Upper lobe of left lung (tissue), 6 donors: ENCODE results near the gene LRRC10B. TPM values are rescaled to one million over a fixed set of nuclear protein-coding genes. Genes with fewer than 3 reads are reported as not detected.

Experiments used
- ATAC-seq, 2 donors: fragments of 200-7000 bp; cut with Tn5 transposase; one replicate each; pipeline ENCODE4 v1.9.1; 2022; ENCODE audit warnings: mild to moderate bottlenecking in 2 of 2, moderate library complexity in 2 of 2; ENCODE audit not compliant: low FRiP score in 2 of 2
- DNase-seq, 2 donors: peaks; one replicate each; pipeline ENCODE4 v3.0.0-alpha.2; 2019 to 2020
- H3K27ac ChIP-seq, 4 donors: fragments of 200-600 bp; sonication (generic); one replicate each; pipeline ENCODE4 v1.5.1; 2016 to 2019
- H3K27me3 ChIP-seq, 4 donors: fragments of 200-600 bp; sonication (generic); one replicate each; pipeline ENCODE4 v1.5.1; 2017 to 2019
- H3K36me3 ChIP-seq, 4 donors: fragments of 200-600 bp; sonication (generic); one replicate each; pipeline ENCODE4 v1.5.1; 2016 to 2019
- H3K4me1 ChIP-seq, 4 donors: fragments of 200-600 bp; sonication (generic); one replicate each; pipeline ENCODE4 v1.5.1; 2018 to 2019
- H3K4me3 ChIP-seq, 4 donors: fragments of 200-600 bp; sonication (generic); one replicate each; pipeline ENCODE4 v1.5.1; 2017 to 2019; ENCODE audit warnings: mild to moderate bottlenecking in 2 of 4, moderate library complexity in 1 of 4
- H3K9me3 ChIP-seq, 4 donors: fragments of 200-600 bp; sonication (generic); one replicate each; pipeline ENCODE4 v1.5.1; 2018 to 2019
- CTCF ChIP-seq, 6 experiments: fragments of 450-650 bp in 4 of 6; fragments of 200-600 bp in 2 of 6; sonication (generic) in 2 of 6; IDR thresholded peaks; one replicate each; pipeline ENCODE4 v1.5.1; 2016 to 2019; ENCODE audit warnings: antibody characterized with exemption in 6 of 6
- EP300 ChIP-seq, 4 donors: sonication (generic); formaldehyde crosslinking; IDR thresholded peaks; one replicate each; pipeline ENCODE4 v1.5.1; 2017; ENCODE audit warnings: antibody characterized with exemption in 4 of 4, control low read depth in 2 of 4
- POLR2A ChIP-seq, 4 donors: fragments of 450-650 bp; IDR thresholded peaks; one replicate each; pipeline ENCODE4 v1.5.1; 2016 to 2017; ENCODE audit warnings: antibody characterized with exemption in 4 of 4, mild to moderate bottlenecking in 2 of 4
- POLR2AphosphoS5 ChIP-seq, 2 donors: sonication (generic); formaldehyde crosslinking; IDR thresholded peaks; one replicate each; pipeline ENCODE4 v1.5.1; 2017; ENCODE audit warnings: antibody characterized with exemption in 2 of 2
- WGBS, 2 donors: methylation state at CpG; one replicate each; pipeline ENCODE4 v1.1.5; 2017 to 2018; 5-methylcytosine and 5-hydroxymethylcytosine counted together
- total RNA-seq, 6 donors: library from RNA; depleted of rRNA in 4 of 6; stranded (reverse); fragments of >200 nt in 4 of 6; gene quantifications; one replicate each; pipeline versions ENCODE4 v1.1.0 to v1.2.1, GENCODE V29; 2016 to 2021
- donor health status: DM: no; HTN: no; CAD: no; lungs with moderate emphysema.
- donor health status: DM: no; HTN: yes; CAD: no; lungs with severe emphysema.

Gene LRRC10B
- total RNA-seq, 6 donors from 2014 or later, result 0.31 to 24.2 (median 8.5) TPM

- DNase-seq (no peak), ATAC-seq (no peak)
- no peaks in the 10 kb centered on the region for H3K36me3 ChIP-seq
- no peak overlapping the region for H3K4me3 ChIP-seq
- 84 to 91% methylated on average over 8 of the region's 8 CpGs for WGBS, 2 donors
- no peaks in the 10 kb centered on the region for H3K9me3 ChIP-seq
- H3K4me1 ChIP-seq, result no peaks in the 10 kb centered on the region
- H3K27me3 ChIP-seq, result peaks cover 0 to 3% (median 0%) of the 10 kb centered on the region in 4 donors
- no peak overlapping the region for H3K27ac ChIP-seq
- no peak for TF ChIP-seq POLR2A (IDR thresholded peaks at IDR 0.05)
- no peak for TF ChIP-seq EP300 (IDR thresholded peaks at IDR 0.05)
- TF ChIP-seq POLR2AphosphoS5 (IDR thresholded peaks at IDR 0.05), result no peak
- no peak for TF ChIP-seq CTCF (IDR thresholded peaks at IDR 0.05)
Observed at GRCh38 chr11:61549177-61549576, 40.6 kb downstream of the LRRC10B start.

GRCh38 chr11:61549662-61550568, 41.4 kb downstream of the LRRC10B start:
- Histone ChIP-seq H3K4me1 (no peaks in the 10 kb centered on the region), H3K9me3 (no peaks in the 10 kb centered on the region), H3K27me3 (peaks cover 0 to 7% (median under 1%) of the 10 kb centered on the region in 4 donors), H3K4me3 (no peak overlapping the region), H3K36me3 (no peaks in the 10 kb centered on the region), H3K27ac (no peak overlapping the region)
- DNase-seq (no peak), ATAC-seq (no peak)
- no peak for TF ChIP-seq CTCF (IDR thresholded peaks at IDR 0.05)
- TF ChIP-seq EP300 (IDR thresholded peaks at IDR 0.05), result no peak
- TF ChIP-seq POLR2A (IDR thresholded peaks at IDR 0.05), result no peak
- no peak for TF ChIP-seq POLR2AphosphoS5 (IDR thresholded peaks at IDR 0.05)
- WGBS, 2 donors, result 83 to 84% methylated on average over 14 to 22 of the region's 23 CpGs

GRCh38 chr11:61550665-61551227, 42.2 kb downstream of the LRRC10B start:
- H3K27ac ChIP-seq, result no peak overlapping the region
- peaks cover 0 to 7% (median 0%) of the 10 kb centered on the region in 4 donors for H3K4me1 ChIP-seq
- 91 to 92% methylated on average over 17 to 18 of the region's 18 CpGs for WGBS, 2 donors
- no peak for ATAC-seq
- peaks cover 0 to 13% (median 4%) of the 10 kb centered on the region in 4 donors for H3K27me3 ChIP-seq
- no peaks in the 10 kb centered on the region for H3K9me3 ChIP-seq
- no peaks in the 10 kb centered on the region for H3K36me3 ChIP-seq
- no peak for TF ChIP-seq CTCF (IDR thresholded peaks at IDR 0.05)
- no peak for TF ChIP-seq POLR2A (IDR thresholded peaks at IDR 0.05)
- no peak for TF ChIP-seq POLR2AphosphoS5 (IDR thresholded peaks at IDR 0.05)
- no peak for TF ChIP-seq EP300 (IDR thresholded peaks at IDR 0.05)
- DNase-seq, result peak in 1 of 2 donors; percentile 52
- no peak overlapping the region for H3K4me3 ChIP-seq

- ATAC-seq, result no peak
- Histone ChIP-seq H3K9me3 (no peaks in the 10 kb centered on the region), H3K27me3 (peaks cover 0 to 20% (median 4%) of the 10 kb centered on the region in 4 donors), H3K27ac (no peak overlapping the region), H3K4me1 (peaks cover 0 to 7% (median 0%) of the 10 kb centered on the region in 4 donors), H3K36me3 (no peaks in the 10 kb centered on the region), H3K4me3 (no peak overlapping the region)
- WGBS, 2 donors, result 65 to 73% methylated on average over 8 to 9 of the region's 12 CpGs
- TF ChIP-seq EP300 (IDR thresholded peaks at IDR 0.05) (no peak), POLR2A (IDR thresholded peaks at IDR 0.05) (no peak), POLR2AphosphoS5 (IDR thresholded peaks at IDR 0.05) (no peak), CTCF (IDR thresholded peaks at IDR 0.05) (no peak)
- DNase-seq, result peak in 1 of 2 donors; percentile 33
Observed at GRCh38 chr11:61551634-61552033, 43.1 kb downstream of the LRRC10B start.
